NCI-H2227 (cell line): ENCODE measurements around the gene ANKRD65.
"Not testable (repeated sequence)": the region's sequence is repeated elsewhere in the genome, so short reads cannot be mapped to it uniquely, and the experiment has no call there.

Experiments used
- DNase-seq: peaks from one replicate; lab custom pipeline; 2025; ENCODE audit not compliant: unreplicated experiment; lab: John Stamatoyannopoulos, UW

ANKRD65 gene

GRCh38 chr1:1421147-1421906, at the start of gene ANKRD65:
ANKRD65 (minus strand) TSS chr1:1421276; CDS start chr1:1421005, 271 bp downstream.
- no peak for DNase-seq

GRCh38 chr1:1468196-1468985, 47.3 kb upstream of the ANKRD65 start:
- not testable (repeated sequence) for DNase-seq

GRCh38 chr1:1463312-1463711, 42.2 kb upstream of the ANKRD65 start:
- DNase-seq, result no peak

GRCh38 chr1:1462318-1462966, 41.4 kb upstream of the ANKRD65 start:
- no peak for DNase-seq

- no peak for DNase-seq
Measured at GRCh38 chr1:1461721-1462317, 40.7 kb upstream of the ANKRD65 start.

GRCh38 chr1:1460540-1461130, 39.6 kb upstream of the ANKRD65 start:
- no peak for DNase-seq

- DNase-seq, result not testable (repeated sequence)
Measured at GRCh38 chr1:1459711-1460110, 38.6 kb upstream of the ANKRD65 start.

- not testable (repeated sequence) for DNase-seq
Measured at GRCh38 chr1:1459156-1459555, 38.1 kb upstream of the ANKRD65 start.

GRCh38 chr1:1456683-1457255, 35.7 kb upstream of the ANKRD65 start:
- not testable (repeated sequence) for DNase-seq

GRCh38 chr1:1455934-1456333, 34.9 kb upstream of the ANKRD65 start:
- DNase-seq, result not testable (repeated sequence)

- DNase-seq, result no peak
Measured at GRCh38 chr1:1455366-1455884, 34.3 kb upstream of the ANKRD65 start.

GRCh38 chr1:1454286-1455056, 33.4 kb upstream of the ANKRD65 start:
- not testable (repeated sequence) for DNase-seq

- DNase-seq, result no peak
Measured at GRCh38 chr1:1452882-1453281, 31.8 kb upstream of the ANKRD65 start.

GRCh38 chr1:1452365-1452739, 31.3 kb upstream of the ANKRD65 start:
- not testable (repeated sequence) for DNase-seq

GRCh38 chr1:1451696-1452364, 30.8 kb upstream of the ANKRD65 start:
- DNase-seq, result no peak

GRCh38 chr1:1450616-1451015, 29.5 kb upstream of the ANKRD65 start:
- not testable (repeated sequence) for DNase-seq

GRCh38 chr1:1449099-1449739, 28.1 kb upstream of the ANKRD65 start, which contains the start of gene ATAD3C:
ATAD3C (plus strand) TSS chr1:1449689; CDS start chr1:1450684, 995 bp downstream.
- DNase-seq, result no peak

GRCh38 chr1:1446631-1447030, 25.6 kb upstream of the ANKRD65 start:
- DNase-seq, result not testable (repeated sequence)
